ENCODE data around the gene FBXO44. TPM values are rescaled to one million over a fixed set of nuclear protein-coding genes. Genes with fewer than 3 reads are reported as not detected.

FBXO44 gene
- total and polyA plus RNA-seq, 2 experiments from 2014 or later, result 22.0 to 30.8 TPM

- Histone ChIP-seq H3K4me2 (no peak overlapping the region), H4K20me1 (replicated peaks; ENCODE audit: insufficient read depth) (no peaks in the 10 kb centered on the region), H3K9me2 (ENCODE audit: insufficient read depth) (no peaks in the 10 kb centered on the region), H3F3A (replicated peaks; ENCODE audit: low read depth) (no peaks in the 10 kb centered on the region), H2AFZ (no peak overlapping the region), H3K27me3 (ENCODE audit: insufficient read depth) (no peaks in the 10 kb centered on the region), H3K4me1 (ENCODE audit: insufficient read depth) (no peaks in the 10 kb centered on the region), H3K36me3 (ENCODE audit: insufficient read depth) (no peaks in the 10 kb centered on the region), H3K4me3 (no peak overlapping the region), H3K79me2 (replicated peaks; ENCODE audit: insufficient read depth) (no peaks in the 10 kb centered on the region), H3K27ac (ENCODE audit: low read depth) (no peak overlapping the region)
- DNase-seq (ENCODE audit: low spot score), result no peak
- Mint-ChIP-seq H3K27me3 (ENCODE audit: insufficient read depth, low read depth, poor library complexity) (peaks cover 10% of the 10 kb centered on the region), H3K4me3 (no peak overlapping the region), H3K9me3 (no peaks in the 10 kb centered on the region), H3K27ac (no peak overlapping the region), H3K36me3 (ENCODE audit: low read depth) (no peaks in the 10 kb centered on the region), H3K4me1 (no peaks in the 10 kb centered on the region)
- ATAC-seq, result no peak
- no peak for TF ChIP-seq STAT1 (IDR thresholded peaks at IDR 0.05; ENCODE audit: unreplicated experiment)
- no peak for TF ChIP-seq EZH2phosphoT487 (IDR thresholded peaks at IDR 0.05; ENCODE audit: unreplicated experiment)
- no peak for TF ChIP-seq JUNB (IDR thresholded peaks at IDR 0.05; ENCODE audit: unreplicated experiment)
- no peak for TF ChIP-seq ETS1 (IDR thresholded peaks at IDR 0.05)
- TF ChIP-seq POLR2AphosphoS5 (IDR thresholded peaks at IDR 0.05; ENCODE audit: low read depth), result no peak
- TF ChIP-seq EZH2 (IDR thresholded peaks at IDR 0.05; ENCODE audit: low read depth, unreplicated experiment), result no peak
- no peak for TF ChIP-seq ZNF114 (CRISPR knock-in tag; IDR thresholded peaks at IDR 0.05)
- no peak for TF ChIP-seq NANOG (IDR thresholded peaks at IDR 0.05; ENCODE audit: borderline replicate concordance)
- TF ChIP-seq REST (IDR thresholded peaks at IDR 0.05; ENCODE audit: unreplicated experiment), result no peak
- no peak for TF ChIP-seq CTCF (conservative IDR thresholded peaks at IDR 0.05; ENCODE audit: low read depth in 2 of 2)
- no peak for TF ChIP-seq CREB1 (CRISPR knock-in tag; IDR thresholded peaks at IDR 0.05; ENCODE audit: low read depth)
- TF ChIP-seq ZNF462 (CRISPR knock-in tag; IDR thresholded peaks at IDR 0.05), result no peak
- no peak for TF ChIP-seq ZNF331 (CRISPR knock-in tag; IDR thresholded peaks at IDR 0.05; ENCODE audit: low read depth)
These were observed 25.9 kb upstream of the FBXO44 start for GRCh38 chr1:11628767-11629166.

Data from GM23338 (cell line).